SU-DHL-6 (cell line): Measurements from ENCODE around the gene DDX56.

Experiments
- H2AFZ ChIP-seq: fragments of 200-600 bp; sonication (generic); 2 replicates; pipeline ENCODE4 v1.6.1; 2014; ENCODE audit warnings: low read depth, mild to moderate bottlenecking, moderate library complexity, mixed read lengths, antibody characterized with exemption, low read length; ENCODE audit not compliant: severe bottlenecking
- H3F3A ChIP-seq: fragments of 200-600 bp; shearing (Covaris generic); 2 replicates; pipeline ENCODE4 v1.6.0; 2016; ENCODE audit warnings: antibody characterized with exemption, mild to moderate bottlenecking; ENCODE audit not compliant: insufficient read depth
- H3K27ac ChIP-seq: fragments of 200-600 bp; sonication (generic); 2 replicates; pipeline ENCODE4 v1.5.1; 2016; ENCODE audit warnings: low read depth, mild to moderate bottlenecking, low read length, moderate library complexity, mixed read lengths
- H3K27me3 ChIP-seq: fragments of 200-600 bp; sonication (generic), shearing (Covaris generic); 2 replicates; pipeline ENCODE4 v1.6.0; 2014; ENCODE audit warnings: mild to moderate bottlenecking, low read length
- H3K36me3 ChIP-seq: fragments of 200-600 bp; sonication (generic); 2 replicates; pipeline ENCODE4 v1.6.1; 2014; ENCODE audit warnings: mild to moderate bottlenecking, low read length, mixed read lengths
- H3K4me2 ChIP-seq: fragments of 300-600, 200-600 bp; shearing (Covaris generic), sonication (generic); 2 replicates; pipeline ENCODE4 v1.6.0; 2014; ENCODE audit warnings: low read length, low read depth, mild to moderate bottlenecking; ENCODE audit not compliant: poor library complexity, severe bottlenecking
- H3K4me3 ChIP-seq: fragments of 200-600 bp; sonication (generic); 2 replicates; pipeline ENCODE4 v1.5.1; 2014; ENCODE audit warnings: antibody characterized with exemption, low read length, mild to moderate bottlenecking, mixed read lengths; ENCODE audit not compliant: insufficient read depth, poor library complexity, severe bottlenecking
- H3K79me2 ChIP-seq: fragments of 200-600 bp; sonication (generic); 2 replicates; pipeline ENCODE4 v1.6.1; 2014; ENCODE audit warnings: mild to moderate bottlenecking, low read length, moderate library complexity; ENCODE audit not compliant: insufficient read depth
- H3K9ac ChIP-seq: fragments of 200-600 bp; sonication (generic); 2 replicates; pipeline ENCODE4 v1.7.0; 2014; ENCODE audit warnings: mild to moderate bottlenecking, low read length
- H3K9me2 ChIP-seq: fragments of 200-600 bp; sonication (generic); replicated peaks from 2 replicates; pipeline ENCODE4 v1.6.1; 2014; ENCODE audit warnings: low read length; ENCODE audit not compliant: insufficient read depth
- H3K9me3 ChIP-seq: fragments of 200-600 bp; sonication (generic); 2 replicates; pipeline ENCODE4 v1.6.1; 2014; ENCODE audit warnings: low read length, mixed read lengths; ENCODE audit not compliant: insufficient read depth
- H4K20me1 ChIP-seq: fragments of 200-600 bp; sonication (generic); 2 replicates; pipeline ENCODE4 v1.6.1; 2014; ENCODE audit warnings: low read depth, mild to moderate bottlenecking, antibody characterized with exemption, low read length, moderate library complexity, mixed read lengths
- EZH2phosphoT487 ChIP-seq: fragments of 200-600 bp; sonication (generic), shearing (Covaris generic); conservative IDR thresholded peaks from 2 replicates; pipeline ENCODE4 v1.6.1; 2018; ENCODE audit warnings: mild to moderate bottlenecking, antibody characterized with exemption, low read length, moderate library complexity, mixed read lengths
- TF ChIP-seq, protein P1 (sequence below): fragments of 200-600 bp; sonication (generic); IDR thresholded peaks from one replicate; pipeline ENCODE4 v1.5.1; 2017; ENCODE audit warnings: antibody characterized with exemption, mild to moderate bottlenecking, low read length, moderate library complexity; ENCODE audit not compliant: insufficient read depth, poor library complexity, severe bottlenecking

DDX56 gene

DNA sequence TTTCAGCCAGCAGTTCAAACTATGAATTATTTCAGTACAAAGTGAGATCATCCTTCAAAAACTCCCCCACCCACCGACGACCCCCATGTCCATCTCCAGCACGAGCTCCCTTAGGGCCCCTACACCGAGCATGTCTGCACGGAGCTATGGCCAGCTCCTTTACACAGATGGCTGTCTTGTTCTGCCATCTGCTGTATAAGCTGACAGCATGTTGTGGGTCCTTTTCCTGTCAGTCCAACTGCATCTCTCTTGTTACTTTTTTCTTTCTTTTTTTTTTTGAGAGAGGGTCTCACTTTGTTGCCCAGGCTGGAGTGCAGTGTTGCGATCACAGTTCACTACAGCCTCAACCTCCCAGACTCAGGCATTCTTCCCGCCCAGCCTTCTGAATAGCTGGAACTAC, 54.2 kb downstream of the DDX56 start:
- H3K27ac ChIP-seq, result no peak overlapping the region
- no peaks in the 10 kb centered on the region for H3F3A ChIP-seq
- H3K9ac ChIP-seq, result no peak overlapping the region
- no peaks in the 10 kb centered on the region for H3K27me3 ChIP-seq
- TF ChIP-seq, protein P1, sequence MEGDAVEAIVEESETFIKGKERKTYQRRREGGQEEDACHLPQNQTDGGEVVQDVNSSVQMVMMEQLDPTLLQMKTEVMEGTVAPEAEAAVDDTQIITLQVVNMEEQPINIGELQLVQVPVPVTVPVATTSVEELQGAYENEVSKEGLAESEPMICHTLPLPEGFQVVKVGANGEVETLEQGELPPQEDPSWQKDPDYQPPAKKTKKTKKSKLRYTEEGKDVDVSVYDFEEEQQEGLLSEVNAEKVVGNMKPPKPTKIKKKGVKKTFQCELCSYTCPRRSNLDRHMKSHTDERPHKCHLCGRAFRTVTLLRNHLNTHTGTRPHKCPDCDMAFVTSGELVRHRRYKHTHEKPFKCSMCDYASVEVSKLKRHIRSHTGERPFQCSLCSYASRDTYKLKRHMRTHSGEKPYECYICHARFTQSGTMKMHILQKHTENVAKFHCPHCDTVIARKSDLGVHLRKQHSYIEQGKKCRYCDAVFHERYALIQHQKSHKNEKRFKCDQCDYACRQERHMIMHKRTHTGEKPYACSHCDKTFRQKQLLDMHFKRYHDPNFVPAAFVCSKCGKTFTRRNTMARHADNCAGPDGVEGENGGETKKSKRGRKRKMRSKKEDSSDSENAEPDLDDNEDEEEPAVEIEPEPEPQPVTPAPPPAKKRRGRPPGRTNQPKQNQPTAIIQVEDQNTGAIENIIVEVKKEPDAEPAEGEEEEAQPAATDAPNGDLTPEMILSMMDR, result no peak
- TF ChIP-seq EZH2phosphoT487, result no peak
- H2AFZ ChIP-seq, result no peak overlapping the region
- H3K9me2 ChIP-seq, result no peaks in the 10 kb centered on the region
- H3K4me2 ChIP-seq, result no peak overlapping the region
- no peaks in the 10 kb centered on the region for H3K36me3 ChIP-seq
- H3K9me3 ChIP-seq, result no peaks in the 10 kb centered on the region
- no peaks in the 10 kb centered on the region for H3K79me2 ChIP-seq
- H3K4me3 ChIP-seq, result no peak overlapping the region
- H4K20me1 ChIP-seq, result no peaks in the 10 kb centered on the region

DNA sequence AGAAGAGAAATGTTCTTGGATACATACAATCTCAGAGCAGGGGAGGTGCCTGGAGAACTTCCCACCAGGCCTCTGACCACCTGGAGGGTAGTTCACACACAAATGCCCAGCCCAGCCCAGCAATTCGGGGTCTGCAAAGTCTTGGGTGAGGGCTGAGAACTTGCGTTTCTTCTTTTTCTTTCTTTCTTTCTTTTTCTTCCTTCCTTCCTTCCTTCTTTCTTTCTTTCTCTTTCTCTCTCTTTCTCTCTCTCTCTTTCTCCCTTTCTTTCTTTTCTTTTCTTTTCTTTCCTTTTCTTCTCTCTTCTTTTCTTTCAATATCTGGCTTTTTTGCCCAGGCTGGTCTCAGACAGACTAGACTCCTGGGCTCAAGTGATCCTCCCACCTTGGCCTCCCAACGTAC, 54.9 kb downstream of the DDX56 start:
- TF ChIP-seq, protein P1, result no peak
- no peak for TF ChIP-seq EZH2phosphoT487
- Histone ChIP-seq H3K36me3 (no peaks in the 10 kb centered on the region), H3K4me3 (no peak overlapping the region), H3K27me3 (no peaks in the 10 kb centered on the region), H3F3A (no peaks in the 10 kb centered on the region), H2AFZ (no peak overlapping the region), H3K9ac (no peak overlapping the region), H3K9me2 (no peaks in the 10 kb centered on the region), H3K27ac (no peak overlapping the region), H4K20me1 (no peaks in the 10 kb centered on the region), H3K79me2 (no peaks in the 10 kb centered on the region), H3K9me3 (no peaks in the 10 kb centered on the region), H3K4me2 (no peak overlapping the region)

DNA sequence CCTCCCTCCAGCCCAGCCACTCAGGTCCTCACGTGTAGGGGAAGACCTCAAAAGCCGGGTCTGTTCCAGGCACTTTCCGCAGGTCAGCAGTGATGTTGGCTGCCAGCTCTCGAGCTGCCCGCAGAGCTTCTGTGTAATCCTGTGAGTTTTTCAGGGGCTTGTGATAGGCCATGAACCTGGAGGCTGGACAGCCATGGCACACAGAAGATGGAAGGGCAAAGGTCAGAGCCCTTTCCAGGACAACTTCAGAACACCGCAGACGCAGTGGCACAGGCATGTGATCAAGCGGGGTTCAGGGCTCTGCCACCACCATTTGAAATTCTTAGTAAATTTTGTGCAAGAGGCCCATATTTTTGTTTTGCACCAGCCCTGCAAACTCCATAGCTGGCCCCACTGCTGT, 56.5 kb downstream of the DDX56 start:
- Histone ChIP-seq H4K20me1 (no peaks in the 10 kb centered on the region), H3K27me3 (no peaks in the 10 kb centered on the region), H3K9ac (no peak overlapping the region), H3K27ac (no peak overlapping the region), H3K9me3 (no peaks in the 10 kb centered on the region), H3F3A (no peaks in the 10 kb centered on the region), H3K79me2 (no peaks in the 10 kb centered on the region), H3K4me2 (no peak overlapping the region), H3K4me3 (no peak overlapping the region), H3K9me2 (no peaks in the 10 kb centered on the region), H3K36me3 (no peaks in the 10 kb centered on the region), H2AFZ (no peak overlapping the region)
- no peak for TF ChIP-seq EZH2phosphoT487
- TF ChIP-seq, protein P1, result no peak
